RWPE2 (cell line): ENCODE measurements around the gene ANKRD9.
A peak's percentile ranks its signal among the peaks of the same experiment; 100 is the strongest.

Source experiments
- ATAC-seq: fragments of 200-7000 bp; cut with Tn5 transposase; 3 replicates; pipeline ENCODE4 v1.9.1; 2021; ENCODE audit warnings: low read depth
- DNase-seq: peaks from one replicate; pipeline ENCODE4 v3.0.0-alpha.2; 2020; ENCODE audit warnings: low spot score
- H3K27ac ChIP-seq: fragments of 450-650 bp; 2 replicates; pipeline ENCODE4 v1.5.1; 2017; ENCODE audit warnings: mild to moderate bottlenecking; ENCODE audit not compliant: poor library complexity, severe bottlenecking
- H3K27me3 ChIP-seq: fragments of 250-450 bp; sonication (Bioruptor Pico); 2 replicates; pipeline ENCODE4 v1.5.1; 2021; ENCODE audit warnings: mild to moderate bottlenecking, moderate library complexity; ENCODE audit not compliant: insufficient read depth, poor library complexity, severe bottlenecking
- H3K36me3 ChIP-seq: fragments of 250-450 bp; sonication (Bioruptor Pico); 2 replicates; pipeline ENCODE4 v1.5.1; 2020; ENCODE audit warnings: low read depth, mild to moderate bottlenecking, moderate library complexity
- H3K4me1 ChIP-seq: fragments of 250-450 bp; sonication (Bioruptor Pico); 2 replicates; pipeline ENCODE4 v1.5.1; 2021; ENCODE audit warnings: mild to moderate bottlenecking, moderate library complexity; ENCODE audit not compliant: insufficient read depth, poor library complexity, severe bottlenecking
- H3K4me3 ChIP-seq: fragments of 250-450 bp; sonication (Bioruptor Pico); 2 replicates; pipeline ENCODE4 v1.5.1; 2021; ENCODE audit warnings: mild to moderate bottlenecking, moderate library complexity; ENCODE audit not compliant: severe bottlenecking
- H3K9me3 ChIP-seq: fragments of 250-450 bp; sonication (Bioruptor Pico); 2 replicates; pipeline ENCODE4 v1.5.1; 2021; ENCODE audit warnings: mild to moderate bottlenecking, moderate library complexity; ENCODE audit not compliant: severe bottlenecking
- CTCF ChIP-seq: fragments of 450-650 bp; IDR thresholded peaks from one replicate; pipeline ENCODE4 v1.5.1; 2017; ENCODE audit warnings: mild to moderate bottlenecking, moderate library complexity; ENCODE audit not compliant: poor library complexity, severe bottlenecking

Gene ANKRD9

GRCh38 chr14:102513899-102514772, 4.6 kb upstream of the ANKRD9 start:
- H3K4me1 ChIP-seq: no peaks in the 10 kb centered on the region
- DNase-seq (peak; percentile 70), ATAC-seq (no peak)
- no peak overlapping the region for H3K4me3 ChIP-seq
- H3K9me3 ChIP-seq: no peaks in the 10 kb centered on the region
- no peak overlapping the region for H3K27ac ChIP-seq
- H3K36me3 ChIP-seq: no peaks in the 10 kb centered on the region
- H3K27me3 ChIP-seq: no peaks in the 10 kb centered on the region
- no peak for TF ChIP-seq CTCF

- no peak overlapping the region for H3K27ac ChIP-seq
- no peak overlapping the region for H3K4me3 ChIP-seq
- DNase-seq (peak; percentile 68), ATAC-seq (no peak)
- no peaks in the 10 kb centered on the region for H3K9me3 ChIP-seq
- H3K36me3 ChIP-seq: peaks cover 4% of the 10 kb centered on the region
- H3K4me1 ChIP-seq: no peaks in the 10 kb centered on the region
- H3K27me3 ChIP-seq: no peaks in the 10 kb centered on the region
- TF ChIP-seq CTCF: no peak
These were observed 3.3 kb upstream of the ANKRD9 start for GRCh38 chr14:102512793-102513300.

- peaks cover 8% of the 10 kb centered on the region for H3K36me3 ChIP-seq
- no peak overlapping the region for H3K4me3 ChIP-seq
- no peak overlapping the region for H3K27ac ChIP-seq
- TF ChIP-seq CTCF: no peak
- H3K9me3 ChIP-seq: no peaks in the 10 kb centered on the region
- no peak for DNase-seq
- ATAC-seq: no peak
- no peaks in the 10 kb centered on the region for H3K27me3 ChIP-seq
- H3K4me1 ChIP-seq: no peaks in the 10 kb centered on the region
These were observed 2.0 kb upstream of the ANKRD9 start for GRCh38 chr14:102511538-102511937.

GRCh38 chr14:102510616-102511520, 1.3 kb upstream of the ANKRD9 start:
- no peak overlapping the region for H3K27ac ChIP-seq
- no peaks in the 10 kb centered on the region for H3K4me1 ChIP-seq
- H3K36me3 ChIP-seq: peaks cover 9% of the 10 kb centered on the region
- H3K27me3 ChIP-seq: no peaks in the 10 kb centered on the region
- no peak overlapping the region for H3K4me3 ChIP-seq
- H3K9me3 ChIP-seq: no peaks in the 10 kb centered on the region
- peak; percentile 71 for DNase-seq
- ATAC-seq: no peak
- no peak for TF ChIP-seq CTCF
